Brain pericyte (primary cell): ENCODE data around the gene MGAT1.
"Not testable (repeated sequence)": the region's sequence is repeated elsewhere in the genome, so short reads cannot be mapped to it uniquely, and the experiment has no call there.

Experiments used
- DNase-seq: peaks from one replicate; pipeline ENCODE4 v3.0.0-alpha.2; 2012; ENCODE audit warnings: low read depth, low spot score

Gene MGAT1

GRCh38 chr5:180802325-180803180, at the start of gene MGAT1:
TSS of gene MGAT1 (minus strand) at chr5:180802806. CDS start at chr5:180792971, 9,835 bp downstream.
- no peak for DNase-seq

GRCh38 chr5:180850434-180851078, 48.0 kb upstream of the MGAT1 start:
- no peak for DNase-seq

GRCh38 chr5:180849827-180850226, 47.2 kb upstream of the MGAT1 start:
- DNase-seq = no peak

GRCh38 chr5:180848878-180849277, 46.3 kb upstream of the MGAT1 start:
- no peak for DNase-seq

- DNase-seq = no peak
Measured at GRCh38 chr5:180848265-180848664, 45.7 kb upstream of the MGAT1 start.

- no peak for DNase-seq
Measured at GRCh38 chr5:180847026-180847425, 44.4 kb upstream of the MGAT1 start.

DNA sequence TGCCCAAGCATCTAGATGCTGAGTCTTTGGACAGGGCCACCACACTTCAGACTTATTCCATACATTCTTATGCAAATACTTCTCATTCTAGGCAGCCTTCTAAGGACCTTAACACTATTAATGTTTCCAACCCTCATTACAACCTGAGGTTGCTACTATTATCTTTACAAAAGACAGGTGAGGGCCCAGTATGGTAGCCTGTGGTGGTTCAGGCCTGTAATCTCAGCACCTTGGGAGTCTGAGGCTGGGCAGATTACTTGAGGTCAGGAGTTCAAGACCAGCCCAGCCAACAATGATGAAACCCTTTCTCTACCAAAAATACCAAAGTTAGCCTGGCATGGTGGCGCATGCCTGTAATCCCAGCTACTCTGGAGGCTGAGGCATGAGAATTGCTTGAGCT, 42.3 kb upstream of the MGAT1 start:
- no peak for DNase-seq

- DNase-seq = peak; percentile 68
Measured at GRCh38 chr5:180844432-180844831, 41.8 kb upstream of the MGAT1 start.

DNA sequence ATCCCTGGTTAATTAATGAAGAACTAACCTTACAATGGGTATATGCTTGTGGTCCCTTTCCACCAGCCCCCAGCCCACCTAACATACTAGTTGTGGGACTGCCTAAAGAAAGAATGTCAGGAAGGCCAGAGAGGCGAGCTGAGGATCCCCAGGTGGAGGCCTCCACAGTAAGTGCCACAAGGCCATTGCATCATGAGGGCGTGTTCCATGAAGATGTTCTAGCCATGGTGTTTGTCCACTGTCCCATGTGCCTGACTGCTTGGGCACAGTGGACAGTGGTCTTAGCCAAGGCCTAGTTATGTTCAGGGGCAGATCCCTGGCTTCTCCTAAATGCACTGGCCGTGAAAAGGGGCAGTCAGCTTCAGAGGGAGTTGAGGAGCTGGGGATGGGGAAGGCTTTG, 37.3 kb upstream of the MGAT1 start:
- DNase-seq = no peak

DNA sequence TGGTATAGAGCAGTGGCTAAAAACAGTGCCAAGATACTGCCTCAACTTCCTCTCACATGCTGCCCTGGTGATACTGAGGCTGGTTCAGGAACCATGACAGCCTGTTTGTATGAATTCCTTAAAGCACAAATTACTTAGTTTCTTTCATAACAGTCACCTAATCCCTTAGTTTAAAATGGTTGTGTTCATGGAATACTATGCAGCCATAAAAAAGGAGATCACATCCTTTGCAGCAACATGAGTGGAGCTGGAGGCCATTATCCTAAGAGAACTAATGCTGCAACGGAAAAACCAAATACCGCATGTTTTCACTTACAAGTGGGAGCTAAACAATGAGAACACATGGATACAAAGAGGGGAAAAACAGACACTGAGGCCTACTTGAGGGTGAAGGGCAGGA, 36.6 kb upstream of the MGAT1 start:
- DNase-seq = no peak

GRCh38 chr5:180837478-180837877, 34.9 kb upstream of the MGAT1 start:
- no peak for DNase-seq

GRCh38 chr5:180832638-180833068, 30.0 kb upstream of the MGAT1 start:
- no peak for DNase-seq

DNA sequence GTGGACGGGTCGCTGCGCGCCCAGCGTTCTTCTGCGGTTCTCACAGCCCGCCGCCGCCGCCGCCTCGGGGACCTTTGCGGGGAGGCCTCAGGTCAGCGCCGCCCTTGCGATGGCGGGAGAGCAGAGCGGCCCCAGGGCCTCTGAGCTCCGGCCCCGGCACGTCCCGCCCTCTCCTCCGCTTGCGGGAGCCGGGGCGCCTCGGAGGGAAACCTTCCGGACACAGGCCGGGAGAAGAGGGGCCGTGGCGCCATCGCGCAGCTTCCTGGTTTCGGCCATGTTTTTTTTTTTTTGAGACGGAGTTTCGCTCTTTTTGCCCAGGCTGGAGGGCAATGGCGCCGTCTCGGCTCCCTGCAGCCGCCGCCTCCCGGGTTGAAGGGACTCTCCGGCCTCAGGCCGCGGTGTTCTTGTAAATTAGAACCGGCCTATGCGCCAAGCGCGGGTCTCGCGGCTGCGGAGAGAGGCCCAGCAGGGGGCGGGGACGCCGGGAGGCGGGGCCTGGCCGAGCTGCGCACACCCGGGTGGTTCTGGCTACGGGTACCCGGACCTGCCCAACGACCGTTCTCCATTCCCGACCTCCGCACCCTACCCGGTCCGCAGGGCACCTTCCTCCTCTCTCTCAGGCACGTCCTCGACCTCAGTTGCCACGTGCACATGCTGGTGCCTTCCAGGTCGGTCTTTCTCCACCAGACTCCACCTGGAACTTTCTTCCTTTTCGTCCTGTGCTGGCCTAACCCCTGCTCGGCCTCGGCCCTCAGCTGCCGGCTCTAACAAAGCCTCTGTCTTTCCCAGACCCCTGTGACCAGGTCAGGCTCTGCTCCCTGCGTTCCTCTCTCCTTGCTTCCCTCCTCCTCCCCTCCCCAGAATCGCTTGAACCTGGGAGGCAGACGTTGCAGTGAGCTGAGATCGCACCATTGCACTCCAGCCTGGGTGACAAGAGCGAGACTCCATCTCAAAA, 28.8 kb upstream of the MGAT1 start:
- peak; percentile 11 for DNase-seq

- no peak for DNase-seq
Measured at GRCh38 chr5:180830253-180831138, 27.9 kb upstream of the MGAT1 start.

DNA sequence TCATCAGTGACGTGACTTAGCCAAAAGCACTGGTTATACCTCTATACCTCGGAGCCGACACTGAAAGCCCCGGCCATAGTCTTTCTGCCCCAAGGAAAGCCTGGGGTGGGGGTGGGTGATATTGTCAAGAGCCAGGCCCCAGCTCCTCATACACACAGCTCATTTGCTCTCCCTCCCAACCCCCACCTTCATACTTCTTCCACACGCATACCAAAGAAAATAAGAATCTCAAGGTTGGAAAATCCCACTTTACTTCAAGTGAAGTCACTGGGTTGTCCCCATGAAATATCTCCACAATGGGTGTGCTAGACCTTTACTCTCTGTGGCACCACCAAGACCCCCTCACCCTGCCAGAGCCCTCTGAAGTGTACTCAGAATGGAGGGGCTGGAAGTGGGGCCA, 27.1 kb upstream of the MGAT1 start:
- no peak for DNase-seq

DNA sequence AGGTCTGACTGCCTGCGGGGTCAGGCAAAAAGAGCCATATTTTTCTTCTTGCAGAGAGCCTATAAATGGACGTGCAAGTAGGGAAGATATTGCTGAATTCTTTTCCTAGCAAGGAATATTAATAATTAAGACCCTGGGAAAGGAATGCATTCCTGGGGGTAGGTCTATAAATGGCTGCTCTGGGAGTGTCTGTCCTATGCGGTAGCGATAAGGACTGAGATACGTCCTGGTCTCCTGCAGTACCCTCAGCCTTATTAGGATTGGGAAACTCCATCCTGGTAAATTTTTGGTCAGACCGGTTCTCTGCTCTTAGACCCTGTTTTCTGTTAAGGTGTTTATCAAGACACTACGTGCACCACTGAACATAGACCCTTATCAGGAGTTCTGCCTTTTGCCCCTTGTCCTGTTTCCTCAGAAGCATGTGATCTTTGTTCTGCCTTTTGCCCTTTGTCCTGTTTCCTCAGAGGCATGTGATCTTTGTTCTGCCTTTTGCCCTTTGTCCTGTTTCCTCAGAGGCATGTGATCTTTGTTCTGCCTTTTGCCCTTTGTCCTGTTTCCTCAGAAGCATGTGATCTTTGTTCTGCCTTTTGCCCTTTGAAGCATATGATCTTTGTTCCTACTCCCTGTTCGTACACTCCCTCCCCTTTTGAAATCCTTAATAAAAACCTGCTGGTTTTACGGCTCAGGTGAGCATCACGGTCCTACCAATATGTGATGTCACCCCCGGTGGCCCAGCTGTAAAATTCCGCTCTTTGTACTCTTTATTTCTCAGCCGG, 26.3 kb upstream of the MGAT1 start:
- DNase-seq = not testable (repeated sequence)

GRCh38 chr5:180827374-180827773, 24.8 kb upstream of the MGAT1 start:
- DNase-seq = not testable (repeated sequence)

DNA sequence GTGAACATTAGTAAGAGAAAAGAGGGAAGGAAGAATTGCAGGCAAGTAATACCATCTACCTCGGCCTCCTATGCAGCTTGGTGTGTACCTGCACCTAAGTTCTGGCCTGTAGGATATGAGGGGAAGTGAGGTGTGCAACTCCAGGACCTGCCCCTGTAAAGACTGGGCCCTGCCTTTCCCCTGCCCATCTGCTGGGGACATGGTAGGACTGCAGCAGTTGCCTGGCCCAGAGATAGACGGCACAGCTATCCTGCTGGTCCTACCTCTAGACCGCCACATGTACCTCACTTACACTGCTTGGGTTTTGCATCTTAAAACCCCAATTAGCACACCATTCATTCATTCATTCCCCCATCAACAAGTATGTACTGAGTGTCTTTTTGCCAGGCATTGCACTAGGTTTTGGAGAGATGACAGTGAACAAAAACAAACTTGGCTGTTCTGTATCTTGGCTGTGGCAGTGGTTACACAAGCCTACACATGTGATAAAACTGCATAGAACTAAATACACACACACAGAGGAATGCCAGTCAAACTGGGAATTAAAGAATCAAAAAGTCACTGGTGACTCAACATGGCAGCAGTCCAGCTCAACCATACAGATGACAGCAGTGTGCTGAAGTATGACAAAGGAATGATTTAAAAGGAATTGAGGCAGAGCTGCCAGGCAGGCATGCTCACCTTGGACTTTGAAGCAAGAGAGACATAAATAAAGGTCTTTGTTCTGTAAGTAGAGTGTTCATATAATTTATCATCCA, 23.3 kb upstream of the MGAT1 start:
- no peak for DNase-seq
